ENCODE data around the gene ELF5. TPM values are rescaled to one million over a fixed set of nuclear protein-coding genes. Genes with fewer than 3 reads are reported as not detected.

ELF5 gene
- total RNA-seq, 1 experiment from 2014 or later: not detected

- peak; percentile 14 for DNase-seq (ENCODE audit: low spot score)
Observed at GRCh38 chr11:34493468-34493867, 20.1 kb downstream of the ELF5 start.

- peak; percentile 67 for DNase-seq (ENCODE audit: low spot score)
Observed at GRCh38 chr11:34492806-34493414, 20.7 kb downstream of the ELF5 start.

GRCh38 chr11:34490304-34490703, 23.3 kb downstream of the ELF5 start:
- DNase-seq (ENCODE audit: low spot score): no peak

GRCh38 chr11:34488855-34489557, 24.6 kb downstream of the ELF5 start:
- DNase-seq (ENCODE audit: low spot score): no peak

- no peak for DNase-seq (ENCODE audit: low spot score)
Observed at GRCh38 chr11:34487430-34487829, 26.2 kb downstream of the ELF5 start.

- no peak for DNase-seq (ENCODE audit: low spot score)
Observed at GRCh38 chr11:34483106-34483874, 30.3 kb downstream of the ELF5 start.

- DNase-seq (ENCODE audit: low spot score): no peak
Observed at GRCh38 chr11:34481307-34481706, 32.3 kb downstream of the ELF5 start.

- no peak for DNase-seq (ENCODE audit: low spot score)
Observed at GRCh38 chr11:34480314-34480713, 33.3 kb downstream of the ELF5 start.

GRCh38 chr11:34478845-34479663, 34.5 kb downstream of the ELF5 start:
- no peak for DNase-seq (ENCODE audit: low spot score)

GRCh38 chr11:34476849-34477248, 36.7 kb downstream of the ELF5 start:
- peak; percentile 10 for DNase-seq (ENCODE audit: low spot score)

- no peak for DNase-seq (ENCODE audit: low spot score)
Observed at GRCh38 chr11:34475656-34476055, 37.9 kb downstream of the ELF5 start.

GRCh38 chr11:34473603-34474169, 39.9 kb downstream of the ELF5 start:
- no peak for DNase-seq (ENCODE audit: low spot score)

- peak; percentile 64 for DNase-seq (ENCODE audit: low spot score)
Observed at GRCh38 chr11:34468209-34468841, 45.3 kb downstream of the ELF5 start.

- no peak for DNase-seq (ENCODE audit: low spot score)
Observed at GRCh38 chr11:34466802-34467488, 46.6 kb downstream of the ELF5 start.

GRCh38 chr11:34464591-34465051, 49.0 kb downstream of the ELF5 start:
- no peak for DNase-seq (ENCODE audit: low spot score)

GRCh38 chr11:34461215-34461614, 52.4 kb downstream of the ELF5 start:
- no peak for DNase-seq (ENCODE audit: low spot score)

GRCh38 chr11:34460278-34460677, 53.3 kb downstream of the ELF5 start:
- DNase-seq (ENCODE audit: low spot score): no peak

- DNase-seq (ENCODE audit: low spot score): no peak
Observed at GRCh38 chr11:34459507-34460162, 54.0 kb downstream of the ELF5 start.

- no peak for DNase-seq (ENCODE audit: low spot score)
Observed at GRCh38 chr11:34458525-34458924, 55.1 kb downstream of the ELF5 start.

GRCh38 chr11:34457607-34458006, 56.0 kb downstream of the ELF5 start:
- DNase-seq (ENCODE audit: low spot score): no peak
